ENCODE data around the gene ZNF319. TPM values are rescaled to one million over a fixed set of nuclear protein-coding genes. Genes with fewer than 3 reads are reported as not detected.

ZNF319 gene
- total and polyA plus RNA-seq, 2 of the 8 experiments (the other 6 are each of a cell fraction or from before 2014, with no cell fraction given), result 3.3 to 5.5 TPM

GRCh38 chr16:58029410-58029809 is 28.9 kb upstream of the ZNF319 start:
- WGBS, 2 experiments (ENCODE audit: extremely low coverage in 1 of 2, insufficient coverage in 1 of 2, insufficient read length in 1 of 2, insufficient replicate concordance in 2 of 2, low coverage in 1 of 2, low lambda C conversion rate in 2 of 2, missing lambda C conversion rate in 1 of 2), result 94% methylated on average over 2 of the region's 2 CpGs; no CpG with 5 or more reads in 1 of the 2 experiments

More at GRCh38 chr16:58029410-58029809, 28.9 kb upstream of the ZNF319 start:
- no peak overlapping the region for H4K5ac ChIP-seq (ENCODE audit: insufficient read length, low read depth, low read length)
- H3K4me3 ChIP-seq (ENCODE audit: extremely low read depth in 1 of 4, insufficient read depth in 2 of 4, low read depth in 3 of 4, low read length in 4 of 4), result no peak overlapping the region
- peaks cover 0 to 29% (median 16%) of the 10 kb centered on the region in 4 experiments; a peak in 6 of 7 replicates for H3K4me1 ChIP-seq (replicated peaks in 1 of 4; ENCODE audit: control insufficient read depth in 3 of 4, insufficient read depth in 4 of 4, low read length in 3 of 4)
- 0 out of 2 replicates have a peak overlapping the region, but pooled peaks have one; percentile 39 for H2BK12ac ChIP-seq (ENCODE audit: low read depth, low read length)
- H2BK120ac ChIP-seq (replicated peaks; ENCODE audit: low read depth, low read length), result no peak overlapping the region
- no peak overlapping the region for H2BK20ac ChIP-seq (ENCODE audit: low read length)
- H3K9ac ChIP-seq (replicated peaks in 1 of 4; ENCODE audit: extremely low read depth in 1 of 4, low read depth in 3 of 4, low read length in 3 of 4), result no peak overlapping the region
- no peak overlapping the region for H2AFZ ChIP-seq (ENCODE audit: low read length)
- no peak for DNase-seq (ENCODE audit: low read depth in 1 of 2, low spot score in 2 of 2)
- no peak for FAIRE-seq
- H3K27me3 ChIP-seq (replicated peaks in 1 of 4; ENCODE audit: control insufficient read depth in 3 of 4, extremely low read depth in 1 of 4, insufficient read depth in 3 of 4, low read length in 3 of 4), result no peaks in the 10 kb centered on the region; a peak in 2 of 7 replicates
- H3K79me2 ChIP-seq (ENCODE audit: control insufficient read depth in 1 of 2, insufficient read depth in 2 of 2, low read length in 2 of 2), result peaks cover 0 to 47% of the 10 kb centered on the region in 2 experiments; a peak in 2 of 4 replicates
- H3K23me2 ChIP-seq (ENCODE audit: low read depth, low read length), result peaks cover 25% of the 10 kb centered on the region; the same call in 1 of the 2 replicates
- H3K23ac ChIP-seq (ENCODE audit: insufficient read length), result no peak overlapping the region
- no peak overlapping the region for H4K8ac ChIP-seq (ENCODE audit: extremely low read depth, insufficient read depth, low read length)
- peaks cover 4 to 20% of the 10 kb centered on the region in 2 experiments for H4K20me1 ChIP-seq (replicated peaks in 1 of 2; ENCODE audit: control insufficient read depth in 1 of 2, insufficient read depth in 2 of 2, low read length in 2 of 2)
- H2BK15ac ChIP-seq (ENCODE audit: low read length), result no peak overlapping the region
- CTCF ChIA-PET (ENCODE audit: partially characterized antibody), result interaction anchor here (0.6 to 19.9 kb wide), 8 partner anchors 10 to 123 kb away, joined by 3 to 362 read pairs (median 19); partner anchors contain the start of gene CFAP20
- H3K27ac ChIP-seq (ENCODE audit: low read depth, low read length), result no peak overlapping the region
- H3K36me3 ChIP-seq (ENCODE audit: control insufficient read depth in 2 of 4, insufficient read depth in 4 of 4, low read length in 3 of 4), result no peaks in the 10 kb centered on the region
- no peak overlapping the region; a peak in 2 of 4 replicates for H3K4me2 ChIP-seq (ENCODE audit: insufficient read depth in 1 of 2, low read depth in 2 of 2, low read length in 2 of 2)
- H2BK5ac ChIP-seq (ENCODE audit: low read depth, low read length), result no peak overlapping the region
- H4K91ac ChIP-seq (replicated peaks; ENCODE audit: insufficient read length, low read length), result no peak overlapping the region
- H2AK5ac ChIP-seq (ENCODE audit: low read depth, low read length), result 0 out of 2 replicates have a peak overlapping the region, but pooled peaks have one; percentile 32
- POLR2A ChIA-PET (ENCODE audit: partially characterized antibody), result interaction anchor here (1.1 to 3.6 kb wide), 3 partner anchors 10 to 92 kb away, joined by 3 to 15 read pairs (median 3); no protein-coding TSS in a partner anchor
- no peaks in the 10 kb centered on the region for H3K9me3 ChIP-seq (ENCODE audit: insufficient read depth in 2 of 2, low read depth in 1 of 2, low read length in 1 of 2)
- H3K18ac ChIP-seq (ENCODE audit: extremely low read depth, low read length), result no peak overlapping the region
- H3K56ac ChIP-seq (replicated peaks; ENCODE audit: insufficient read length, low read depth, low read length), result no peak overlapping the region
- peaks cover 26% of the 10 kb centered on the region for H3K79me1 ChIP-seq (ENCODE audit: low read depth, low read length)
- H3K14ac ChIP-seq (ENCODE audit: insufficient read length), result no peak overlapping the region
- no peak overlapping the region for H3K4ac ChIP-seq (replicated peaks; ENCODE audit: insufficient read length, low read depth, low read length)
- TF ChIP-seq SIN3A (conservative IDR thresholded peaks at IDR 0.05 in 1 of 2, IDR thresholded peaks at IDR 0.05 in 1 of 2; ENCODE audit: low read depth in 1 of 2, low read length in 2 of 2), result no peak
